Endothelial cell of umbilical vein (primary cell): ENCODE data around the gene TOR1B. TPM values are rescaled to one million over a fixed set of nuclear protein-coding genes. Genes with fewer than 3 reads are reported as not detected.
"Not testable (repeated sequence)": the region's sequence is repeated elsewhere in the genome, so short reads cannot be mapped to it uniquely, and the experiment has no call there.

ENCODE experiments used
- BruUV-seq: library from RNA; stranded (reverse); fragments of 400-500 nt; replicated peaks from 2 replicates; lab custom pipeline; 2021; lab: Mats Ljungman, UMichigan
- CTCF ChIA-PET: fragments of 300-600, 350-600 bp; sonication (Branson Sonifier 250); formaldehyde crosslinking; loops from one replicate; lab custom pipeline; 2021; ENCODE audit warnings: antibody characterized with exemption, inconsistent platforms; lab: Charles Lee
- POLR2A ChIA-PET: fragments of 300-600, 350-600 bp; sonication (Branson Sonifier 250); formaldehyde crosslinking; loops from one replicate; lab custom pipeline; 2021; ENCODE audit warnings: antibody characterized with exemption, inconsistent platforms; lab: Charles Lee
- DNase-seq: peaks from one replicate; pipeline ENCODE4 v3.0.0-alpha.2; 2011; ENCODE audit warnings: low read depth, low spot score
- FAIRE-seq: peaks from 2 replicates; lab custom pipeline; 2011; peaks lifted over from hg19 to GRCh38; lab: Jason Lieb, UNC
- H2AFZ ChIP-seq: 2 replicates; pipeline ENCODE4 v1.6.0; 2012; ENCODE audit warnings: low read depth, low read length, control low read depth, inconsistent platforms
- H3K27ac ChIP-seq: 2 replicates; pipeline ENCODE4 v1.5.1; 2011; ENCODE audit warnings: low read depth, mild to moderate bottlenecking, control low read depth, low read length, moderate library complexity; ENCODE audit not compliant: insufficient read depth
- H3K27me3 ChIP-seq, 2 experiments: 2 replicates each; pipeline versions ENCODE4 v1.6.0 to v1.6.1; 2011; ENCODE audit warnings: low read length in 2 of 2, mixed read lengths in 1 of 2; ENCODE audit not compliant: control insufficient read depth in 2 of 2, insufficient read depth in 2 of 2
- H3K36me3 ChIP-seq, 2 experiments: 2 replicates in 1 of 2; 3 replicates in 1 of 2; pipeline ENCODE4 v1.5.1; 2011; ENCODE audit warnings: low read length in 2 of 2, mild to moderate bottlenecking in 1 of 2, moderate library complexity in 1 of 2; ENCODE audit not compliant: control insufficient read depth in 2 of 2, insufficient read depth in 2 of 2; ENCODE audit errors: extremely low read depth in 1 of 2
- H3K4me1 ChIP-seq: 3 replicates; pipeline ENCODE4 v1.5.1; 2011; ENCODE audit warnings: mild to moderate bottlenecking, low read length; ENCODE audit not compliant: control insufficient read depth, insufficient read depth; ENCODE audit errors: extremely low read depth
- H3K4me2 ChIP-seq: 2 replicates; pipeline ENCODE4 v1.6.1; 2011; ENCODE audit warnings: low read length, control low read depth, mixed read lengths; ENCODE audit not compliant: insufficient read depth
- H3K4me3 ChIP-seq, 3 experiments: fragments of 200-600 bp in 1 of 3; sonication (generic), shearing (Covaris generic) in 1 of 3; replicated peaks in 1 of 3; 2 replicates each; pipeline ENCODE4 v1.5.1; 2011 to 2016; ENCODE audit warnings: control low read depth in 3 of 3, low read length in 3 of 3, mild to moderate bottlenecking in 2 of 3, inconsistent platforms in 1 of 3, low read depth in 1 of 3, moderate library complexity in 1 of 3; ENCODE audit not compliant: insufficient read depth in 1 of 3
- H3K79me2 ChIP-seq: 2 replicates; pipeline ENCODE4 v1.6.0; 2012; ENCODE audit warnings: low read length, inconsistent platforms; ENCODE audit not compliant: control insufficient read depth, insufficient read depth
- H3K9ac ChIP-seq: replicated peaks from 2 replicates; pipeline ENCODE3; 2011; ENCODE audit warnings: low read length, control low read depth; ENCODE audit not compliant: insufficient read depth; ENCODE audit errors: extremely low read depth
- H3K9me1 ChIP-seq: replicated peaks from 3 replicates; pipeline ENCODE4 v1.6.0; 2011; ENCODE audit warnings: mild to moderate bottlenecking, low read length; ENCODE audit not compliant: control insufficient read depth, insufficient read depth; ENCODE audit errors: extremely low read depth
- H3K9me3 ChIP-seq: replicated peaks from 2 replicates; pipeline ENCODE4 v1.5.1; 2012; ENCODE audit warnings: low read length, inconsistent platforms; ENCODE audit not compliant: control insufficient read depth, insufficient read depth
- H4K20me1 ChIP-seq: replicated peaks from 2 replicates; pipeline ENCODE3; 2011; ENCODE audit warnings: mild to moderate bottlenecking, low read length; ENCODE audit not compliant: control insufficient read depth, insufficient read depth; ENCODE audit errors: extremely low read depth
- FOS ChIP-seq: IDR thresholded peaks from 2 replicates; pipeline ENCODE4 v1.6.1; 2011; ENCODE audit warnings: mild to moderate bottlenecking, low read length, moderate library complexity, borderline replicate concordance; ENCODE audit not compliant: insufficient read depth
- MYC ChIP-seq: IDR thresholded peaks from one replicate; pipeline ENCODE4 v1.6.1; 2011; ENCODE audit warnings: mild to moderate bottlenecking, low read depth, low read length
- dilution Hi-C: fragments of 300-500 bp; cut with MboI; formaldehyde crosslinking; loops from one replicate; pipeline ENCODE4 v1.15.0; 2019; ENCODE audit warnings: low sequenced_read_pairs; ENCODE audit not compliant: extremely low pct_ligation_motif_present
- intact Hi-C: fragments of 100-400 bp; cut with micrococcal nuclease; formaldehyde crosslinking; loops from one replicate; pipeline ENCODE4 v1.10.0; 2022
- polyA plus RNA-seq, 4 experiments: library from polyadenylated mRNA; depleted of rRNA in 3 of 4; stranded (reverse) in 3 of 4; unstranded in 1 of 4; fragments of >200 nt; gene quantifications; 2 replicates each; pipeline versions ENCODE4 v1.2.1 to v1.2.3, GENCODE V29; 2011 to 2012; ENCODE audit warnings: missing spikeins in 1 of 4
- total RNA-seq: library from RNA; stranded (reverse); gene quantifications from 2 replicates; pipeline ENCODE4 v1.2.3, GENCODE V29; 2021

TOR1B gene
- total and polyA plus RNA-seq, 2 donors (not counting 3 experiments of a cell fraction or from before 2014, with no cell fraction given), result 27.0 to 29.5 TPM

DNA sequence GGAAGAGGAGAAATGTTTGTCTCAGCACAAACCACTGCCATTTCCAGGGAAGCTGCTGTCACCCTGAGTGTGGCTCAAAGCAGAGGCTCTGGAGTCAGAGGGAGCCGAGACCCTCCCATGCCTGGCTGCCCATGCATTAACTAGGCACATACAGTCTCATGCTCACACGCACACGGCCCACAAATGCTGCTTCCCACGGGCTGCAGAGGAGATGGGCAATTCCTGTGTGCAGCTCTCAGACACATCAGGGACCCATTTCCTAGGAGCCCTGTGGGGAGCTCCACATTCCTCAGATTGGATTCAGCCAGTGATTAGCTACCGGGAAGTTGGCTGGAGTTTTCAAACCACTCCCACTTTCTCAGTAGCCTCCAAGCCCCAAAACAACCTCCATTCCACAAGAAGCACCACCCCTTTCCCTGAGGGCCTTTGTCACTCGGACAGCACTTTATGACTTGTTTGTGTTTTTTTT is 41.0 kb upstream of the TOR1B start:
- H3K4me1 ChIP-seq, result peaks cover 3% of the 10 kb centered on the region
- H3K27me3 ChIP-seq, result no peaks in the 10 kb centered on the region
- TF ChIP-seq MYC (no peak), FOS (no peak)
- H3K9ac ChIP-seq, result no peak overlapping the region
- POLR2A ChIA-PET, result no interaction called here
- H3K27ac ChIP-seq, result no peak overlapping the region
- DNase-seq (no peak), FAIRE-seq (no peak)
- H3K4me3 ChIP-seq, result no peak overlapping the region
- no peak overlapping the region for H2AFZ ChIP-seq
- H3K36me3 ChIP-seq, result no peaks in the 10 kb centered on the region
- H3K9me1 ChIP-seq, result no peaks in the 10 kb centered on the region
- H4K20me1 ChIP-seq, result no peaks in the 10 kb centered on the region
- intact Hi-C loops (no loop called here), dilution Hi-C loops (no loop called here)
- H3K4me2 ChIP-seq, result no peak overlapping the region
- H3K9me3 ChIP-seq, result no peaks in the 10 kb centered on the region
- CTCF ChIA-PET, result interaction anchor here (1.0 to 1.3 kb wide), 3 partner anchors 12 to 36 kb away, joined by 4 read pairs; no protein-coding TSS in a partner anchor
- no peaks in the 10 kb centered on the region for H3K79me2 ChIP-seq
- BruUV-seq, result no TSS peak

- dilution Hi-C loops, POLR2A ChIA-PET, H2AFZ ChIP-seq, H3K9me1 ChIP-seq, H4K20me1 ChIP-seq, DNase-seq, H3K9me3 ChIP-seq, H3K79me2 ChIP-seq, H3K4me1 ChIP-seq, H3K27me3 ChIP-seq, H3K27ac ChIP-seq, BruUV-seq, intact Hi-C loops, H3K4me2 ChIP-seq, H3K9ac ChIP-seq, FAIRE-seq, H3K36me3 ChIP-seq, H3K4me3 ChIP-seq: not testable (repeated sequence)
- peak; percentile 9 for TF ChIP-seq FOS
- CTCF ChIA-PET, result interaction anchor here (1.0 to 1.7 kb wide), 4 partner anchors 8 to 40 kb away, joined by 3 to 4 read pairs (median 4); no protein-coding TSS in a partner anchor
These were observed 40.5 kb upstream of the TOR1B start for GRCh38 chr9:129762370-129762984.
